NCI-H2029 (cell line): ENCODE results near the gene UVRAG.

Source experiments
- DNase-seq: peaks from one replicate; lab custom pipeline; 2025; lab: John Stamatoyannopoulos, UW

The UVRAG gene

GRCh38 chr11:76172583-76172982 lies 357.6 kb downstream of the UVRAG start:
- no peak for DNase-seq

GRCh38 chr11:76173663-76174062 lies 358.7 kb downstream of the UVRAG start:
- DNase-seq: no peak

GRCh38 chr11:76174330-76174729 lies 359.3 kb downstream of the UVRAG start:
- DNase-seq: no peak

GRCh38 chr11:76175783-76176182 lies 360.8 kb downstream of the UVRAG start:
- no peak for DNase-seq

- DNase-seq: no peak
Observed at GRCh38 chr11:76176463-76176862, 361.5 kb downstream of the UVRAG start.

GRCh38 chr11:76177250-76177686 lies 362.3 kb downstream of the UVRAG start:
- DNase-seq: no peak

- no peak for DNase-seq
Observed at GRCh38 chr11:76179147-76179546, 364.1 kb downstream of the UVRAG start.

- no peak for DNase-seq
Observed at GRCh38 chr11:76181371-76181770, 366.4 kb downstream of the UVRAG start.

- DNase-seq: no peak
Observed at GRCh38 chr11:76184551-76184993, 369.6 kb downstream of the UVRAG start.

- DNase-seq: no peak
Observed at GRCh38 chr11:76185511-76185910, 370.5 kb downstream of the UVRAG start.

GRCh38 chr11:76185931-76186401 lies 371.0 kb downstream of the UVRAG start:
- DNase-seq: no peak

- DNase-seq: no peak
Observed at GRCh38 chr11:76186776-76187279, 371.8 kb downstream of the UVRAG start.

- DNase-seq: no peak
Observed at GRCh38 chr11:76188873-76189272, 373.9 kb downstream of the UVRAG start.

- DNase-seq: no peak
Observed at GRCh38 chr11:76189682-76190081, 374.7 kb downstream of the UVRAG start.

GRCh38 chr11:76190376-76190775 lies 375.4 kb downstream of the UVRAG start:
- no peak for DNase-seq
